GM21786 (cell line): Measurements from ENCODE around the gene NRP1.
"Not testable (repeated sequence)": the region's sequence is repeated elsewhere in the genome, so short reads cannot be mapped to it uniquely, and the experiment has no call there.

ENCODE experiments used
- ATAC-seq: cut with Tn5 transposase; IDR thresholded peaks from one replicate; pipeline ENCODE4 v1.9.1; 2021; ENCODE audit not compliant: unreplicated experiment

Gene NRP1

GRCh38 chr10:33240931-33241330 lies 93.5 kb downstream of the NRP1 start:
- ATAC-seq = no peak

- ATAC-seq = no peak
These were observed 94.2 kb downstream of the NRP1 start for GRCh38 chr10:33240258-33240657.

- ATAC-seq = no peak
These were observed 95.2 kb downstream of the NRP1 start for GRCh38 chr10:33239257-33239656.

- ATAC-seq = no peak
These were observed 95.8 kb downstream of the NRP1 start for GRCh38 chr10:33238643-33239042.

GRCh38 chr10:33237736-33238624 lies 96.5 kb downstream of the NRP1 start:
- ATAC-seq = no peak

GRCh38 chr10:33236916-33237315 lies 97.6 kb downstream of the NRP1 start:
- ATAC-seq = no peak

GRCh38 chr10:33235951-33236350 lies 98.5 kb downstream of the NRP1 start:
- ATAC-seq = no peak

- ATAC-seq = no peak
These were observed 99.1 kb downstream of the NRP1 start for GRCh38 chr10:33235251-33235884.

GRCh38 chr10:33234831-33235237 lies 99.6 kb downstream of the NRP1 start:
- ATAC-seq = no peak

GRCh38 chr10:33233635-33234034 lies 100.8 kb downstream of the NRP1 start:
- no peak for ATAC-seq

- no peak for ATAC-seq
These were observed 101.2 kb downstream of the NRP1 start for GRCh38 chr10:33233221-33233620.

GRCh38 chr10:33231621-33232350 lies 102.7 kb downstream of the NRP1 start:
- ATAC-seq = no peak

GRCh38 chr10:33229949-33230267 lies 104.6 kb downstream of the NRP1 start:
- no peak for ATAC-seq

- no peak for ATAC-seq
These were observed 105.1 kb downstream of the NRP1 start for GRCh38 chr10:33229252-33229948.

GRCh38 chr10:33228426-33228825 lies 106.0 kb downstream of the NRP1 start:
- ATAC-seq = no peak

GRCh38 chr10:33227489-33227888 lies 107.0 kb downstream of the NRP1 start:
- no peak for ATAC-seq

GRCh38 chr10:33224251-33224965 lies 110.1 kb downstream of the NRP1 start:
- no peak for ATAC-seq

GRCh38 chr10:33223326-33224000 lies 111.0 kb downstream of the NRP1 start:
- ATAC-seq = no peak

- not testable (repeated sequence) for ATAC-seq
These were observed 112.2 kb downstream of the NRP1 start for GRCh38 chr10:33222304-33222703.

- ATAC-seq = no peak
These were observed 116.6 kb downstream of the NRP1 start for GRCh38 chr10:33217854-33218253.
